Panc1 (cell line): ENCODE results near the gene GUCY2D. TPM values are rescaled to one million over a fixed set of nuclear protein-coding genes. Genes with fewer than 3 reads are reported as not detected.

Source experiments
- ATAC-seq: fragments of 200-7000 bp; cut with Tn5 transposase; 2 replicates; pipeline ENCODE4 v1.9.1; 2020; ENCODE audit warnings: mild to moderate bottlenecking, moderate library complexity
- BruUV-seq: library from RNA; stranded (reverse); fragments of 400-500 nt; replicated peaks from 2 replicates; lab custom pipeline; 2021; lab: Mats Ljungman, UMichigan
- CTCF ChIA-PET: fragments of 300-600 bp; sonication (Branson Sonifier 250); formaldehyde crosslinking; loops from one replicate; lab custom pipeline; 2022; ENCODE audit warnings: antibody characterized with exemption; lab: Charles Lee
- POLR2A ChIA-PET: fragments of 300-600 bp; sonication (Branson Sonifier 250); formaldehyde crosslinking; loops from one replicate; lab custom pipeline; 2022; ENCODE audit warnings: antibody characterized with exemption; lab: Charles Lee
- DNase-seq: peaks from one replicate; pipeline ENCODE4 v3.0.0-alpha.2; 2010; ENCODE audit warnings: low read depth, low spot score
- H3K27ac ChIP-seq: 2 replicates; pipeline ENCODE4 v1.5.1; 2011; ENCODE audit warnings: mild to moderate bottlenecking, low read length, inconsistent platforms
- H3K27me3 ChIP-seq: fragments of 200-500 bp; sonication (Bioruptor generic); 2 replicates; pipeline ENCODE4 v1.6.0; 2014; ENCODE audit warnings: low read length, inconsistent platforms; ENCODE audit not compliant: control insufficient read depth, insufficient read depth
- H3K36me3 ChIP-seq: fragments of 200-500 bp; sonication (Bioruptor generic); 2 replicates; pipeline ENCODE4 v1.5.1; 2014; ENCODE audit warnings: inconsistent platforms, mild to moderate bottlenecking, low read length, moderate library complexity; ENCODE audit not compliant: control insufficient read depth, insufficient read depth
- H3K4me1 ChIP-seq: 2 replicates; pipeline ENCODE4 v1.5.1; 2011; ENCODE audit warnings: inconsistent platforms, mild to moderate bottlenecking, low read length, moderate library complexity; ENCODE audit not compliant: control insufficient read depth, insufficient read depth
- H3K4me3 ChIP-seq, 2 experiments: 2 replicates each; pipeline ENCODE4 v1.5.1; 2011 to 2012; ENCODE audit warnings: low read depth in 2 of 2, low read length in 2 of 2, mild to moderate bottlenecking in 2 of 2, inconsistent platforms in 1 of 2, moderate library complexity in 1 of 2
- H3K9me3 ChIP-seq: fragments of 200-500 bp; sonication (Bioruptor generic); 2 replicates; pipeline ENCODE4 v1.5.1; 2014; ENCODE audit warnings: low read depth, mild to moderate bottlenecking, inconsistent platforms, low read length, moderate library complexity; ENCODE audit not compliant: control insufficient read depth, insufficient read depth
- CTCF ChIP-seq: fragments of 450-650 bp; IDR thresholded peaks from 2 replicates; pipeline ENCODE4 v1.5.1; 2017; ENCODE audit warnings: mild to moderate bottlenecking
- POLR2AphosphoS5 ChIP-seq: IDR thresholded peaks from 2 replicates; pipeline ENCODE4 v1.6.1; 2012; ENCODE audit warnings: mild to moderate bottlenecking, low read depth, low read length, moderate library complexity
- REST ChIP-seq, 2 experiments: IDR thresholded peaks; 2 replicates each; pipeline ENCODE4 v1.6.1; 2011 to 2012; ENCODE audit warnings: low read depth in 2 of 2, control low read depth in 1 of 2, low read length in 1 of 2, mild to moderate bottlenecking in 1 of 2, moderate library complexity in 1 of 2; ENCODE audit not compliant: insufficient read depth in 1 of 2
- SIN3A ChIP-seq: IDR thresholded peaks from 2 replicates; pipeline ENCODE4 v1.6.1; 2012; ENCODE audit warnings: low read depth, mild to moderate bottlenecking, low read length, moderate library complexity, borderline replicate concordance; ENCODE audit not compliant: insufficient read depth
- TCF7L2 ChIP-seq: IDR thresholded peaks from 2 replicates; pipeline ENCODE4 v1.6.1; 2011; ENCODE audit warnings: mild to moderate bottlenecking, low read depth, low read length, inconsistent platforms
- in situ Hi-C: cut with HindIII; loops from 2 replicates; pipeline ENCODE4 v1.10.0; 2016; ENCODE audit warnings: low sequenced_read_pairs, low pct_unique_long_range_greater_than_20kb
- intact Hi-C: fragments of 100-400 bp; cut with micrococcal nuclease; formaldehyde crosslinking; loops from one replicate; pipeline ENCODE4 v1.10.0; 2022; ENCODE audit not compliant: unreplicated experiment
- total RNA-seq: library from RNA; stranded (reverse); gene quantifications from one replicate; pipeline ENCODE4 v1.2.1, GENCODE V29; 2021; ENCODE audit not compliant: unreplicated experiment

Gene GUCY2D
- total RNA-seq, 1 experiment from 2014 or later, result not detected

GRCh38 chr17:7992516-7992915, 9.9 kb upstream of the GUCY2D start:
- ChIA-PET CTCF (interaction anchor here (0.6 kb wide), 1 partner anchor 65 kb away, joined by 3 read pairs; no protein-coding TSS in a partner anchor), POLR2A (no interaction called here)
- Histone ChIP-seq H3K4me1 (0 out of 2 replicates have a peak, but pooled peaks cover 3% of the 10 kb centered on the region), H3K9me3 (no peaks in the 10 kb centered on the region), H3K4me3 (no peak overlapping the region), H3K27ac (no peak overlapping the region), H3K27me3 (no peaks in the 10 kb centered on the region), H3K36me3 (no peaks in the 10 kb centered on the region)
- BruUV-seq, result no TSS peak
- DNase-seq (no peak), ATAC-seq (no peak)
- TF ChIP-seq TCF7L2 (no peak), REST (IDR thresholded peaks at IDR 0.05; ENCODE audit: insufficient read depth in 1 of 2, low read depth in 2 of 2, low read length in 1 of 2) (no peak), CTCF (no peak), POLR2AphosphoS5 (no peak)
- intact Hi-C loops, result loop anchor here (10.0 kb wide), 1 partner anchor 62 kb away; no protein-coding TSS in a partner anchor
- in situ Hi-C loops, result no loop called here

GRCh38 chr17:7992924-7993323, 9.5 kb upstream of the GUCY2D start:
- intact Hi-C loops, result loop anchor here (10.0 kb wide), 1 partner anchor 62 kb away; no protein-coding TSS in a partner anchor
- no peak for DNase-seq
- CTCF ChIA-PET, result no interaction called here

More at GRCh38 chr17:7992924-7993323, 9.5 kb upstream of the GUCY2D start:
- POLR2A ChIA-PET, result no interaction called here
- in situ Hi-C loops, result no loop called here
- TF ChIP-seq POLR2AphosphoS5 (no peak), TCF7L2 (no peak), SIN3A (no peak), CTCF (no peak), REST (IDR thresholded peaks at IDR 0.05; ENCODE audit: insufficient read depth in 1 of 2, low read depth in 2 of 2, low read length in 1 of 2) (no peak)
- H3K27ac ChIP-seq, result no peak overlapping the region
- no peaks in the 10 kb centered on the region for H3K9me3 ChIP-seq
- BruUV-seq, result no TSS peak
- H3K4me1 ChIP-seq, result 0 out of 2 replicates have a peak, but pooled peaks cover 3% of the 10 kb centered on the region
- no peak for ATAC-seq
- no peaks in the 10 kb centered on the region for H3K36me3 ChIP-seq
- no peaks in the 10 kb centered on the region for H3K27me3 ChIP-seq
- no peak overlapping the region for H3K4me3 ChIP-seq
